Parathyroid adenoma (tissue), 2 donors: ENCODE data around the gene LAMA4.

Experiments
- H2AFZ ChIP-seq: fragments of 300-600 bp; sonication (generic); one replicate; pipeline ENCODE4 v1.7.0; 2017; ENCODE audit warnings: antibody characterized with exemption, mild to moderate bottlenecking
- H3K27ac ChIP-seq: fragments of 300-600 bp; sonication (generic); one replicate; pipeline ENCODE4 v1.7.0; 2017
- H3K27me3 ChIP-seq: fragments of 300-600 bp; sonication (generic); one replicate; pipeline ENCODE4 v1.7.0; 2017; ENCODE audit warnings: low read length; ENCODE audit not compliant: control insufficient read depth, insufficient read depth
- H3K36me3 ChIP-seq: fragments of 300-600 bp; sonication (generic); one replicate; pipeline ENCODE4 v1.7.0; 2017; ENCODE audit warnings: low read length; ENCODE audit not compliant: control insufficient read depth, insufficient read depth
- H3K4me1 ChIP-seq: fragments of 300-600 bp; sonication (generic); one replicate; pipeline ENCODE4 v1.7.0; 2017; ENCODE audit warnings: control low read depth
- H3K4me2 ChIP-seq: fragments of 300-600 bp; sonication (generic); one replicate; pipeline ENCODE4 v1.7.0; 2017; ENCODE audit warnings: low read length
- H3K4me3 ChIP-seq: fragments of 300-600 bp; sonication (generic); one replicate; pipeline ENCODE4 v1.7.0; 2017; ENCODE audit warnings: low read depth, low read length
- H3K79me2 ChIP-seq: fragments of 300-600 bp; sonication (generic); one replicate; pipeline ENCODE4 v1.7.0; 2017; ENCODE audit warnings: control low read depth
- H3K9ac ChIP-seq: fragments of 300-600 bp; sonication (generic); one replicate; pipeline ENCODE4 v1.7.0; 2017; ENCODE audit warnings: mild to moderate bottlenecking
- H3K9me3 ChIP-seq: fragments of 300-600 bp; sonication (generic); one replicate; pipeline ENCODE4 v1.7.0; 2017; ENCODE audit warnings: low read length; ENCODE audit not compliant: control insufficient read depth
- TF ChIP-seq, protein P1 (sequence below): fragments of 300-600 bp; sonication (generic); IDR thresholded peaks from one replicate; pipeline ENCODE4 v1.7.0; 2017; ENCODE audit warnings: antibody characterized with exemption, mild to moderate bottlenecking
- donor health status: primary hyperparathyroidism.

Gene LAMA4

GRCh38 chr6:112100561-112100960, 153.8 kb downstream of the LAMA4 start:
- TF ChIP-seq, protein P1, sequence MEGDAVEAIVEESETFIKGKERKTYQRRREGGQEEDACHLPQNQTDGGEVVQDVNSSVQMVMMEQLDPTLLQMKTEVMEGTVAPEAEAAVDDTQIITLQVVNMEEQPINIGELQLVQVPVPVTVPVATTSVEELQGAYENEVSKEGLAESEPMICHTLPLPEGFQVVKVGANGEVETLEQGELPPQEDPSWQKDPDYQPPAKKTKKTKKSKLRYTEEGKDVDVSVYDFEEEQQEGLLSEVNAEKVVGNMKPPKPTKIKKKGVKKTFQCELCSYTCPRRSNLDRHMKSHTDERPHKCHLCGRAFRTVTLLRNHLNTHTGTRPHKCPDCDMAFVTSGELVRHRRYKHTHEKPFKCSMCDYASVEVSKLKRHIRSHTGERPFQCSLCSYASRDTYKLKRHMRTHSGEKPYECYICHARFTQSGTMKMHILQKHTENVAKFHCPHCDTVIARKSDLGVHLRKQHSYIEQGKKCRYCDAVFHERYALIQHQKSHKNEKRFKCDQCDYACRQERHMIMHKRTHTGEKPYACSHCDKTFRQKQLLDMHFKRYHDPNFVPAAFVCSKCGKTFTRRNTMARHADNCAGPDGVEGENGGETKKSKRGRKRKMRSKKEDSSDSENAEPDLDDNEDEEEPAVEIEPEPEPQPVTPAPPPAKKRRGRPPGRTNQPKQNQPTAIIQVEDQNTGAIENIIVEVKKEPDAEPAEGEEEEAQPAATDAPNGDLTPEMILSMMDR = no peak
- peaks cover 6% of the 10 kb centered on the region for H3K4me1 ChIP-seq
- H3K9ac ChIP-seq = no peak overlapping the region
- no peaks in the 10 kb centered on the region for H3K27me3 ChIP-seq
- no peak overlapping the region for H3K4me2 ChIP-seq
- no peaks in the 10 kb centered on the region for H3K36me3 ChIP-seq
- H3K27ac ChIP-seq = no peak overlapping the region
- H2AFZ ChIP-seq = no peak overlapping the region
- no peaks in the 10 kb centered on the region for H3K79me2 ChIP-seq
- peaks cover 4% of the 10 kb centered on the region for H3K9me3 ChIP-seq
- no peak overlapping the region for H3K4me3 ChIP-seq

DNA sequence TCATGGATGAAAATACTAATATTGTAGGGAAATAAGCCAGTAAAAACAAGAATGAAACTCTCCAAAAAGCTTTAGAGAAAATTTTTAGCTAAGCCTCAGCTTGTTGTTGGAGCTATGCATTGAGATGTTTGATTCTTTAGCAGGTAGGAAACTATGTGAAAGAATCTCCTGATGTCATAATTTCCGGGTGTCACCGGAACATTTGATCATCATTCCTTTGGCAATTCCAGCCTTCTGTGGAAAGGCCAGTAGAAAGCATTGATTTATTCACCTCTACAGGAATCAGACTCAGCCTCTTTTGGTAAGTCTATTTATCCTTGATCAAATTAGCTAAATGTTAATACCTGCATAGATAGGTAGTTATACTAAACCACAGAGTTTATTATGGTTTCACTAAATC, 157.5 kb downstream of the LAMA4 start:
- H3K27ac ChIP-seq = no peak overlapping the region
- TF ChIP-seq, protein P1 = no peak
- H3K9ac ChIP-seq = no peak overlapping the region
- H3K27me3 ChIP-seq = no peaks in the 10 kb centered on the region
- H3K9me3 ChIP-seq = no peaks in the 10 kb centered on the region
- no peak overlapping the region for H3K4me2 ChIP-seq
- H3K79me2 ChIP-seq = no peaks in the 10 kb centered on the region
- no peak overlapping the region for H2AFZ ChIP-seq
- no peaks in the 10 kb centered on the region for H3K36me3 ChIP-seq
- H3K4me3 ChIP-seq = no peak overlapping the region
- H3K4me1 ChIP-seq = peaks cover 6% of the 10 kb centered on the region

- H3K4me3 ChIP-seq = peak overlapping the region; percentile 84
These were observed 166.5 kb downstream of the LAMA4 start for GRCh38 chr6:112087916-112088315.

DNA sequence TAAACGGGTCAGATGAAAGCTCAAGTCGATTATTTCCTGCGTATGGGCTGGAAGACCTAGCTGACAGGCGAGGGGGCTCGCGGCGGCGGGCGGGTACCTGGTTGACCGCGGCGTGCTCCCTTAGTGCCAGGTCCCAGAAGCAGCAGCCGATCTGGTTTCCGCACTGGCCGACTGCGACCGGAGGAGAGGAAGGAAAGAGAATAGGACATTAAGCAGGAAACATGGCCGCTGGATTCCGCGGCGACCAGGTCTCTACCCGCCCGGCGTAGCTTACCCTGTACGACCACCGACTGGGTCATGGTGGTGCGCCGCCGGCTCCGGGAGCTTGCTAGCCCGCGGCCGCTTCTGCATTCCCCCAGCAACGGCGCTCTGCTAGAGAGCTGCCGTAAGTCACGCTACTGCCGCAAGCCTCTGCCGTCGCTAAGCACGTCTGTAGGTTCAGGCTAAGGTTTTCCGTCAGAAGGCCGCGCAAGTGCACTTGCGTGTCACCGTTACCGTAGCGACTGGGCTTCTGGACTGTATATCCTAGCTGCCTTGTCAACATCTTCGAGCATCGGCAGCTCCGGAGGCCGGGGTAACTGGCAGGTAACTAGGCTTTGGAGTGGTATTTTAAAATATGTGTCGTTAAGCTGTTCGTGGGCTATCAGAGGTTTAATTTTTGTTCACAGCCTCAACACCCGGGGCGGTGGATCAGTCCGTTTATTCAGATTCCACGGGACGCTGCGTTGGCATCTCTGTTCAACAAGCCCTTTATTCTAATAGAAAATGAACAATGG, 167.0 kb downstream of the LAMA4 start, which contains the start of the genes FAM229B and TUBE1:
Gene FAM229B, plus strand, starts transcription at position 456 of the 776 bp plus-strand sequence. CDS start 11,693 bp downstream, outside the sequence.
Gene TUBE1, minus strand, starts transcription at position 347 of the 776 bp plus-strand sequence. Its CDS starts 48 bp downstream, at position 299.
- Histone ChIP-seq H3K9ac (peak within 1 kb of the TSS; percentile 69), H3K4me1 (no peaks in the 10 kb centered on the region), H3K4me3 (peak within 1 kb of the TSS; percentile 84), H3K27me3 (no peaks in the 10 kb centered on the region), H3K36me3 (no peaks in the 10 kb centered on the region), H3K79me2 (no peaks in the 10 kb centered on the region), H3K4me2 (peak within 1 kb of the TSS; percentile 90), H3K9me3 (no peaks in the 10 kb centered on the region), H2AFZ (peak within 1 kb of the TSS; percentile 76), H3K27ac (peak within 1 kb of the TSS; percentile 62)
- TF ChIP-seq, protein P1 = no peak

More at GRCh38 chr6:112087916-112088315, 166.5 kb downstream of the LAMA4 start:
- H3K4me2 ChIP-seq = peak overlapping the region; percentile 90
- H3K9me3 ChIP-seq = no peaks in the 10 kb centered on the region
- no peaks in the 10 kb centered on the region for H3K27me3 ChIP-seq
- no peaks in the 10 kb centered on the region for H3K4me1 ChIP-seq
- no peaks in the 10 kb centered on the region for H3K79me2 ChIP-seq
- peak overlapping the region; percentile 62 for H3K27ac ChIP-seq
- H3K9ac ChIP-seq = no peak overlapping the region
- TF ChIP-seq, protein P1 = no peak
- H3K36me3 ChIP-seq = no peaks in the 10 kb centered on the region
- peak overlapping the region; percentile 76 for H2AFZ ChIP-seq
